Gastroesophageal sphincter (tissue), 4 donors: Measurements from ENCODE around the gene DPF3. TPM values are rescaled to one million over a fixed set of nuclear protein-coding genes. Genes with fewer than 3 reads are reported as not detected.
A peak's percentile ranks its signal among the peaks of the same experiment; 100 is the strongest.

Experiments
- ATAC-seq: fragments of 150-250 bp; one replicate; pipeline ENCODE4 v1.9.1; 2016; ENCODE audit warnings: mild to moderate bottlenecking, moderate library complexity
- H3K27ac ChIP-seq, 4 donors: fragments of 200-600 bp; sonication (generic) in 3 of 4; 1 replicate in 3 of 4; 2 replicates in 1 of 4; pipeline ENCODE4 v1.5.1; 2016 to 2019
- H3K27me3 ChIP-seq: fragments of 200-600 bp; sonication (generic); one replicate; pipeline ENCODE4 v1.5.1; 2019
- H3K36me3 ChIP-seq, 2 donors: fragments of 200-600 bp; sonication (generic); one replicate each; pipeline ENCODE4 v1.5.1; 2019; ENCODE audit warnings: control low read depth in 1 of 2
- H3K4me1 ChIP-seq, 3 donors: fragments of 200-600 bp; sonication (generic); 1 replicate in 2 of 3; 2 replicates in 1 of 3; pipeline ENCODE4 v1.5.1; 2016 to 2019; ENCODE audit warnings: control low read depth in 2 of 3
- H3K4me3 ChIP-seq, 2 donors: fragments of 200-600 bp; sonication (generic); one replicate each; pipeline ENCODE4 v1.5.1; 2019; ENCODE audit warnings: mild to moderate bottlenecking in 1 of 2, moderate library complexity in 1 of 2
- H3K9me3 ChIP-seq, 3 donors: fragments of 200-600 bp; sonication (generic); one replicate each; pipeline ENCODE4 v1.5.1; 2017 to 2019; ENCODE audit warnings: control low read depth in 2 of 3
- CTCF ChIP-seq, 4 experiments: fragments of 200-600 bp in 2 of 4; fragments of 450-650 bp in 2 of 4; sonication (generic) in 1 of 4; IDR thresholded peaks; one replicate each; pipeline ENCODE4 v1.5.1; 2017 to 2019; ENCODE audit warnings: antibody characterized with exemption in 4 of 4, mild to moderate bottlenecking in 2 of 4, moderate library complexity in 2 of 4
- EP300 ChIP-seq: sonication (generic); formaldehyde crosslinking; IDR thresholded peaks from one replicate; pipeline ENCODE4 v1.6.1; 2017; ENCODE audit warnings: antibody characterized with exemption, mild to moderate bottlenecking
- POLR2A ChIP-seq, 2 donors: fragments of 450-650 bp; IDR thresholded peaks; one replicate each; pipeline ENCODE4 v1.6.1; 2017; ENCODE audit warnings: antibody characterized with exemption in 2 of 2, mild to moderate bottlenecking in 2 of 2, moderate library complexity in 1 of 2
- POLR2AphosphoS5 ChIP-seq: sonication (generic); formaldehyde crosslinking; IDR thresholded peaks from one replicate; pipeline ENCODE4 v1.6.1; 2017; ENCODE audit warnings: antibody characterized with exemption
- WGBS, 2 donors: methylation state at CpG; one replicate each; pipeline ENCODE4 v1.1.5; 2018; ENCODE audit warnings: low coverage in 1 of 2; 5-methylcytosine and 5-hydroxymethylcytosine counted together
- total RNA-seq, 4 donors: library from RNA; depleted of rRNA; stranded (reverse); fragments of >200 nt; gene quantifications; one replicate each; pipeline ENCODE4 v1.1.0, GENCODE V29; 2016

The DPF3 gene
- total RNA-seq, 4 donors from 2014 or later: 0.13 to 4.4 (median 2.1) TPM

GRCh38 chr14:72604133-72604532, 289.8 kb downstream of the DPF3 start:
- Histone ChIP-seq H3K36me3 (no peaks in the 10 kb centered on the region), H3K27me3 (peaks cover 10% of the 10 kb centered on the region), H3K4me3 (no peak overlapping the region), H3K4me1 (no peaks in the 10 kb centered on the region), H3K9me3 (no peaks in the 10 kb centered on the region), H3K27ac (no peak overlapping the region)
- WGBS, 2 donors: 90% methylated on average over 2 of the region's 3 CpGs; no CpG with 5 or more reads in 1 of the 2 donors
- TF ChIP-seq POLR2AphosphoS5: no peak
- no peak for TF ChIP-seq POLR2A (IDR thresholded peaks at IDR 0.05)
- no peak for TF ChIP-seq EP300
- TF ChIP-seq CTCF (IDR thresholded peaks at IDR 0.05): no peak
- ATAC-seq: no peak

- ATAC-seq: no peak
- Histone ChIP-seq H3K27ac (no peak overlapping the region), H3K4me3 (no peak overlapping the region), H3K36me3 (no peaks in the 10 kb centered on the region), H3K27me3 (peaks cover 12% of the 10 kb centered on the region), H3K4me1 (no peaks in the 10 kb centered on the region), H3K9me3 (no peaks in the 10 kb centered on the region)
- TF ChIP-seq CTCF (IDR thresholded peaks at IDR 0.05) (no peak), EP300 (no peak), POLR2AphosphoS5 (no peak), POLR2A (IDR thresholded peaks at IDR 0.05) (no peak)
- 70 to 85% methylated on average over 3 of the region's 4 CpGs for WGBS, 2 donors
Measured at GRCh38 chr14:72603639-72604038, 290.3 kb downstream of the DPF3 start.

- Histone ChIP-seq H3K36me3 (no peaks in the 10 kb centered on the region), H3K27ac (no peak overlapping the region), H3K27me3 (peaks cover 17% of the 10 kb centered on the region), H3K4me1 (no peaks in the 10 kb centered on the region), H3K4me3 (no peak overlapping the region), H3K9me3 (no peaks in the 10 kb centered on the region)
- 72 to 92% methylated on average over 2 to 3 of the region's 9 CpGs for WGBS, 2 donors
- TF ChIP-seq POLR2A (IDR thresholded peaks at IDR 0.05) (no peak), POLR2AphosphoS5 (no peak), CTCF (IDR thresholded peaks at IDR 0.05) (no peak)
- ATAC-seq: peak; percentile 48
Measured at GRCh38 chr14:72600551-72601330, 293.2 kb downstream of the DPF3 start.

- H3K9me3 ChIP-seq: no peaks in the 10 kb centered on the region
- ATAC-seq: no peak
- 60 to 84% methylated on average over 2 to 4 of the region's 16 CpGs for WGBS, 2 donors
- H3K4me3 ChIP-seq: no peak overlapping the region
- TF ChIP-seq POLR2AphosphoS5: no peak
- TF ChIP-seq CTCF (IDR thresholded peaks at IDR 0.05): no peak
- TF ChIP-seq POLR2A (IDR thresholded peaks at IDR 0.05): no peak
- no peak for TF ChIP-seq EP300
- H3K27ac ChIP-seq: no peak overlapping the region
- H3K4me1 ChIP-seq: no peaks in the 10 kb centered on the region
- H3K27me3 ChIP-seq: peaks cover 17% of the 10 kb centered on the region
- H3K36me3 ChIP-seq: no peaks in the 10 kb centered on the region
Measured at GRCh38 chr14:72599579-72600470, 294.1 kb downstream of the DPF3 start.
